NAMALWA (cell line): ENCODE results near the gene PXT1.
A peak's percentile ranks its signal among the peaks of the same experiment; 100 is the strongest.
"Not testable (repeated sequence)": the region's sequence is repeated elsewhere in the genome, so short reads cannot be mapped to it uniquely, and the experiment has no call there.

Experiments
- DNase-seq: peaks from one replicate; pipeline ENCODE4 v3.0.0-alpha.2; 2015; ENCODE audit warnings: low spot score

Gene PXT1

GRCh38 chr6:36368921-36369865, 73.5 kb downstream of the PXT1 start:
- no peak for DNase-seq

DNA sequence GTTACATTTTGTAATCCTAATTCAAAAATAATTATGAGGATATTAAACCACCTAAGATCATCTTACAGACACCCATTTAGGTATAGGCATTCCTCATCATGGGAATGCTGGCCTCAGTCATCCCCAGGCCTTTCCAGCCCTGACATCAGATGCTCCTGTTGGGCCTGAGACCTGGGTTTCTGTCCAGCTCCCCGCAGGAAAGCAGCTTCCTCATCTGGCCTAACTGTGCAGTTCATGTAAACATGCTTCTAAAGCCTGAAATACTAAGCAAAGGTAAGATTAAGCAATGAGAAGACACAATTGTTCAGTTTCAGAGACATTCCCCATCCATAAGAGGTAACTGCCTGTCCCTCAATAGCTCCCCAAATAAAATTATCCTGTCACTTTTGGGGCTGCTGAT, 74.2 kb downstream of the PXT1 start:
- DNase-seq: no peak

DNA sequence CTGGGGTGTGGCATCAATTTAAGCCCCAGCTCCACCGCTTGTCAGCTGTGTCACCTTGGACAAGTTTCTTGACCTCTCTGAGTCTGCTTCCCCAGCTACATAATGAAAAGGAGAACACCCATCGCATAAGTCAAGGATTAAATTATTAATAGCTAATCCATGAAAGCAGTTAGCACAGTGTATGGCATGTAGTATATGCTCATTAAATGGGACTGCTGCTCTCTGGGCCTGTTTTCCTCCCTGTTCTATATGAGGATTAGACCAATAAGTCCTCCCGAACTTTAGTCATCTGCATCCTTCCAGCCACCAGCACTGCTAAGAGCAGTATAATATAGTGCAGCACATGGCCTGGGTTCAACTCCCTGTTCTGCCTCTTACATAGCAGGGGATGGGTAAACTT, 74.9 kb downstream of the PXT1 start:
- DNase-seq: no peak

GRCh38 chr6:36364669-36365479, 77.8 kb downstream of the PXT1 start:
- peak; percentile 21 for DNase-seq

DNA sequence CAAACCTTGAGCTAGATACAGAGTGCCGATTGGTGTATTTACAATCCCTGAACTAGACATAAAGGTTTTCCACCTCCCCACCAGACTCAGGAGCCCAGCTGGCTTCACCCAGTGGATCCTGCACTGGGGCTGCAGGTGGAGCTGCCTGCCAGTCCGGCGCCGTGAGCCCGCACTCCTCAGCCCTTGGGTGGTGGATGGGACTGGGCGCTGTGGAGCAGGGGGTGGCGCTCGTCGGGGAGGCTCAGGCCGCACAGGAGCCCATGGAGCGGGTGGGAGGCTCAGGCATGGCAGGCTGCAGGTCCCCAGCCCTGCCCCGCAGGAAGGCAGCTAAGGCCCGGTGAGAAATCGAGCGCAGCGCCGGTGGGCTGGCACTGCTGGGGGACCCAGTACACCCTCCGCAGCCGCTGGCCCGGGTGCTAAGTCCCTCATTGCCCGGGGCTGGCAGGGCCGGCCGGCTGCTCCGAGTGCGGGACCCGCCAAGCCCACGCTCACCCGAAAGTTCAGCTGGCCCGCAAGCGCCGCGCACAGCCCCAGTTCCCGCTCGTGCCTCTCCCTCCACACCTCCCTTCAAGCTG, 78.5 kb downstream of the PXT1 start:
- DNase-seq: not testable (repeated sequence)

DNA sequence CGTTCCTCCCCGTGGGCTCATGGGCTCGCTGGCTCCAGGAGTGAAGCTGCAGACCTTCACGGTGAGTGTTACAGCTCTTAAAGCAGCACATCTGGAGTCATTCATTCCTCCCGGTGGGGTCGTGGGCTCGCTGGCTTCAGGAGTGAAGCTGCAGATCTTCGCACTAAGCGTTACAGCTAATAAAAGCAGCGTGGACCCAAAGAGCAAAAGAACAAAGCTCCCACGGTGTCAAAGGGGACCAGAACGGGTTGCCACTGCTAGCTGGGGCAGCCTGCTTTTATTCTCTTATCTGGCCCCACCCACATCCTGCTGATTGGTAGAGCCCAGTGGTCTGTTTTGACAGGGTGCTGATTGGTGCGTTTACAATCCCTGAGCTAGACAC, 79.3 kb downstream of the PXT1 start:
- DNase-seq: not testable (repeated sequence)

DNA sequence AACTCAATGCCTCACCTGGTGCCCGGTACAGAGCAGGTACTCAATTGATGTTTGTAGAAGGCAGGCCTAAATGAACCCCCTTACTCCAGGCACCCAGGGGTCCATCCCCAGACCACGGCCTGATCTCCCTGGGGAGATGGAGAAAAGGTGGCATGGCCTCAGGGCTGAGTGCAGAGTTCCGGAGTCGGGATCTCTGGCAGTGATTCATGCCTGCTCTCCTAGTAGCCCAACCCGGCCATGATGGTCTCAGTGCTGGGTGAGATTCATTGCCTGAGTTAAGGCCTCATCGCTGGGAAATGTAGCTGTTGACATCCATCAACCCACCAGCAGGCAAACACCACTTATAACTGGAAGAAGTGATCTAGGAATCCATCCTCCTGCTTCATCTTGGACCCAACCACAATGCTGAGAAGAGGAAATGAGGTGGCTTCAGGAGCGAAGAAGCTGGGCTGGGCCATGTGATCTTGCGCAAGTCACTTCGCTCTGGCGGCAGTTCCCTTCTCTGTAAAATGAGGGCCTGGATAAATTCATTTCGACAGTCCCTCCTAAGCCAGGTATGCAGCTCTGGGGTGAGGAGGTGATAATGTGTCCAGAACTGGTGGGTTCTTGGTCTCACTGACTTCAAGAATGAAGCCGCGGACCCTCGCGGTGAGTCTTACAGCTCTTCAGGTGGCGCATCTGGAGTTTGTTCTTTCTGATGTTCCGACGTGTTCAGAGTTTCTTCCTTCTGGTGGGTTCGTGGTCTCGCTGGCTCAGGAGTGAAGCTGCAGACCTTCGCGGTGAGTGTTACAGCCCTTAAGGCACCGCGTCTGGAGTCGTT, 79.9 kb downstream of the PXT1 start:
- no peak for DNase-seq

GRCh38 chr6:36361071-36361470, 81.6 kb downstream of the PXT1 start:
- DNase-seq: no peak

- peak; percentile 87 for DNase-seq
Measured at GRCh38 chr6:36360241-36361054, 82.2 kb downstream of the PXT1 start.

- no peak for DNase-seq
Measured at GRCh38 chr6:36358226-36358915, 84.3 kb downstream of the PXT1 start.

GRCh38 chr6:36357872-36358225, 84.8 kb downstream of the PXT1 start:
- DNase-seq: no peak

- DNase-seq: no peak
Measured at GRCh38 chr6:36355819-36356218, 86.8 kb downstream of the PXT1 start.

DNA sequence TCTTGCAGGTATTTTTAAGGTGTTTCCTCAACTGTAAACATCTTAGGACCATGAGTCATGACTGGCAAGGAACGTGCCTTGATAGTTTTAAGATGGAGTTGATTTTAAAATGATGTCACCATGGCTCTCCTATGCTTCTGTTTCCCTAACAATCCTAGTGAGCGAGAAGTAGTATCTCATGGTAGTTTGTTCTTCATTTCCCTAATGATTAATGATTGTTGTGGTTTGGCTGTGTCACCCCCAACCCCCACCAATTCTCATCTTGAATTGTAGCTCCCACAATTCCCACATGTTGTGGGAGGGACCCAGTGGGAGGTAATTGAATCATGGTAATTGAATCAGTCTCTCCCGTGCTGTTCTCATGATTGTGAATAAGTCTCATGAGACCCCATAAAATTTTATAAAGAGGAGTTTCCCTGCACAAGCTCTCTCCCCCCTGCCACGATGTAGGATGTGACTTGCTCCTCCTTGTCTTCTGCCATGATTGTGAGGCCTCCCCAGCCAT, 89.2 kb downstream of the PXT1 start:
- DNase-seq: no peak

DNA sequence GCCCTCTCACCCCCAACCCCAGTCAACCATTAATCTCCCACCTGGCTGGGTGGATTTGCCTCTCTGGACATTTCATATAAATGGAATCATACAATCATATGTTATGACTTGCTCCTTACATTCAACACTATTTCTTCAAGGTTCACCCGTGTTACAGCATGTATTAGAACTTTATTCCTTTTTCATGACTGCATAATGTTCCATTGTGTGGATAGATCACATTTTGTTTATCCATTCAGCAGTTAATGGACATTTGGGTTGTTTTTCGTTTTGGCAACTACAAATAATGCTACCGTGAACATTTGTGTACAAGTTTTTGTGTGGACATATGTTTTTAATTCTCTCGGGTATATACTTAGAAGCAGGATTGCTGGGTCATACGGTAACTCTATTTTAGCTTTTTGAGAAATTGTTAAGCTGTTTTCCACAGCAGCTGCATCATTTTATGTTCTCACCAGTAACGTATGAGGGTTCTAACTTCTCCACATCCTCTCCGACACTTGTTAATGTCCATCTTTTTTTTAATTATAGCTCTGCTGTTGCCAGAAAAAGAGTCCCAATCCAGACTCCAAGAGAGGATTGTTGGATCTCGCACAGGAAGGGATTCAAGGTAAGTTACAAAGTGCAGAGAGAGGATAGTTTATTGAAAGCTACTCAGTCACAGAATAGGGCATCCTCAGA, 90.0 kb downstream of the PXT1 start:
- DNase-seq: no peak

DNA sequence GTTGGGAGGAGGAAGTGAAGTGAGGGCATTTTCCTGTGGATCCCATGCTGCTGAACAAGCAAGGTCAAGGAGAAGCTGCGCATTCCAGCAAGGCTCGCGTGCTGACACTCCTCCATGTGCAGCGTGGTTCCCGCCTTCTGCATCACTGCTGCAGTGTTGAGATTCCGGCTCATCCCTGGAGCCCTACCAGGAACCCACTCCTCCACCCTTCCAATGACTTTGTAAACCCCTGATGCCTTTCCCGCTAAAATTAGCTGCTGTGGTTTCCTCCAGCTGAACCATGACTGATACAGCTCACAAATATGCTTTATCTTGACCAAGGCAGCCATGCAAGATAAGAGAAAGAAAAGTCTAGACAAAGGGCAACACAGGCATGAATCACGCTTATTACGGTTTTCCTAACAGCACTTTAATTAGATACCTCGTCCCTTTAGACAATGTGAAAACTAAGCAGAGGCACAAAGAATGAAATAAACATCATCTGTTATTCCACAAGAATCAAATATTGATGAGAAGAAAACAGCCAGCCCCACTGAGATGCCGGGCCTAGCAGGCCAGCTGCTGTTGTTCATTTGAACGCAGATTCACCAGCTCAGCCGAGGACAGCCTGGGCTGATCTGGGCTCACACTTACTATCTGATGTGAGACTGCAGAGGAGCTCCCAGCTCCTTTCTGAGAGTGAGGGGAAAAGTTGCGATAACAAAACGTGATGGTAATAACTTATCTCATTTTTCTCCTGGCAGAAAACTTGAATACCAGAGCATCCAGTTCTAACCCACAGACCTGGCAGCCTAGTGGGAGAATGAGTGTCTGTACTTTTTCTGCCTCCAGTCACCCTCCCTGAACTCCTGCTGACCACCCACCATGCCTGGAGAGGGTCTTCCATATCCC, 91.7 kb downstream of the PXT1 start:
- DNase-seq: no peak

DNA sequence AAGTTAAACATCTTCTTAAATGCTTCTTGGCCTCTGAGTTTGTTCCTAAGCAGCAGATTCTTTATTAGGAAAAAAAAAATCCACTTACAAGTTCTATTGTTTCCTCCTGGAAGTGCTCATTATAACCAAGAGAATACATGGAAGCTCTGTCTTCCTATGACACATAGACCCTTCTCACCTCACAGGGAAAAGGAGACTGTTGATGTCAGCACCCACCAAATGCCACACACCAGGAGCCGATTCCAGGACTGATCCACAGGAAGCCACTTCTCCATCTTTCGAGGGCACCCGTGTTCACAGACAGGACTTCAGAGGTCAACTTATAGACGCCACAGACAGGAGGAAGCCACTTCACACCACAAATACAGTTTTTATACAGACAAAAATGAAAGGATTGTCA, 92.6 kb downstream of the PXT1 start:
- no peak for DNase-seq

DNA sequence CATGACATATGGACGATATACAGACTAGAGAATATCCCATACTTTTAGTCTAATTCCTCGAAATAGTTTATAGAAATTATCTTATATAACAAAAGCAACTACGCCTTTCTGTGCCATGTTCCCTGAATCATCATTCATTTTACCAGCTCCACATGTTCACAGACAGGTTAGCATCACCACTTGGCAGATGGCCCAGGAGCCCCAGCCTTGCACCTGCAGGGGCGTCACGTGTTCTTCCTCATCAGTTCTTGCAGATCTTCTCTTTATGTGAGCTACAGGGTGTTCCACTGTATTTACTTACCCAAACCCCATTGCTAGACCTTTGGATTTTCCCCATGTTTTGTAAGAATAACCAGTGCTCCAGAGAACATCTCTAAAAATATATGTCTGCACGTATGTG, 93.4 kb downstream of the PXT1 start:
- peak; percentile 88 for DNase-seq

DNA sequence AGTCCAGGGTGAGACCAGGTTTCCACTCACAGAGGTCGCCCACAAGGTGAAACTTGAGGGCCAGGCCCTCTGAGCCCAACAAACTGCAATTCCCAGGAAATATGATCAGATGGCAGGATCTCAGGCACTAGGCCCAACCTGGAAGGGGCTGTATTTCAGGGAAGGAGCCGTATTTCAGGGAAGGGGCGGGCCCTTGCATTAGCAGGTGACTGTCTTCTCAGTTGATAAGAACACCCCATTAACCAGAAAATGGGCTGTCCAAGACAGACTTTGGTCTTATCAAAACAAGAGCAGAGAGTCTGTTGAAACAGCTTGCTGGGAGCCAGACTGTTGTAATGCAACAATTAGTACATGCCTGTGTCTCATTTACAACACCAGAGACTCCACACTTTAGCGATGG, 95.0 kb downstream of the PXT1 start:
- DNase-seq: no peak
